GM23338 (cell line): ENCODE results near the gene SPAG16. TPM values are rescaled to one million over a fixed set of nuclear protein-coding genes. Genes with fewer than 3 reads are reported as not detected.

ENCODE experiments used
- ATAC-seq: fragments of 200-7000 bp; cut with Tn5 transposase; 3 replicates; pipeline ENCODE4 v1.9.1; 2020
- DNase-seq: peaks from one replicate; pipeline ENCODE4 v3.0.0-alpha.2; 2015; ENCODE audit warnings: low spot score
- H2AFZ ChIP-seq: fragments of 200-600 bp; sonication (generic); 2 replicates; pipeline ENCODE4 v1.8.0; 2016; ENCODE audit warnings: antibody characterized with exemption, mild to moderate bottlenecking, moderate library complexity
- H3F3A ChIP-seq: fragments of 200-600 bp; sonication (generic); replicated peaks from 2 replicates; pipeline ENCODE4 v1.8.0; 2017; ENCODE audit warnings: antibody characterized with exemption, mixed run types, low read depth
- H3K27ac ChIP-seq: fragments of 200-600 bp; sonication (generic); 2 replicates; pipeline ENCODE4 v1.6.1; 2016; ENCODE audit warnings: low read depth
- H3K27me3 ChIP-seq: fragments of 200-600 bp; sonication (generic); 2 replicates; pipeline ENCODE4 v1.8.0; 2016; ENCODE audit warnings: mild to moderate bottlenecking, mixed run types, moderate library complexity; ENCODE audit not compliant: insufficient read depth
- H3K36me3 ChIP-seq: fragments of 200-600 bp; sonication (generic); 2 replicates; pipeline ENCODE4 v1.8.0; 2016; ENCODE audit warnings: mild to moderate bottlenecking; ENCODE audit not compliant: insufficient read depth
- H3K4me1 ChIP-seq: fragments of 200-600 bp; sonication (generic); 2 replicates; pipeline ENCODE4 v1.8.0; 2016; ENCODE audit warnings: mild to moderate bottlenecking, moderate library complexity; ENCODE audit not compliant: insufficient read depth
- H3K4me2 ChIP-seq: fragments of 200-600 bp; sonication (generic); 2 replicates; pipeline ENCODE4 v1.7.1; 2017; ENCODE audit warnings: mixed run types
- H3K4me3 ChIP-seq: fragments of 200-600 bp; sonication (generic); 2 replicates; pipeline ENCODE4 v1.6.1; 2016; ENCODE audit warnings: mixed run types
- H3K79me2 ChIP-seq: fragments of 200-600 bp; sonication (generic); replicated peaks from 2 replicates; pipeline ENCODE4 v1.8.0; 2017; ENCODE audit warnings: mild to moderate bottlenecking; ENCODE audit not compliant: insufficient read depth
- H3K9me2 ChIP-seq: fragments of 200-600 bp; sonication (generic); 2 replicates; pipeline ENCODE4 v1.8.0; 2017; ENCODE audit not compliant: insufficient read depth
- H4K20me1 ChIP-seq: fragments of 200-600 bp; sonication (generic); replicated peaks from 2 replicates; pipeline ENCODE4 v1.8.0; 2017; ENCODE audit warnings: mild to moderate bottlenecking; ENCODE audit not compliant: insufficient read depth
- H3K27ac Mint-ChIP-seq: 2 replicates; pipeline ENCODE4 v1.8.0; 2020; ENCODE audit warnings: inconsistent platforms, mild to moderate bottlenecking, moderate library complexity, mixed read lengths
- H3K27me3 Mint-ChIP-seq: 3 replicates; pipeline ENCODE4 v1.8.0; 2022; ENCODE audit warnings: low read depth, mild to moderate bottlenecking, moderate library complexity, mixed read lengths, inconsistent platforms; ENCODE audit not compliant: insufficient read depth, poor library complexity
- H3K36me3 Mint-ChIP-seq: 3 replicates; pipeline ENCODE4 v1.8.0; 2021; ENCODE audit warnings: low read depth, mild to moderate bottlenecking, inconsistent platforms, moderate library complexity, mixed read lengths
- H3K4me1 Mint-ChIP-seq: 3 replicates; pipeline ENCODE4 v1.8.0; 2020; ENCODE audit warnings: mild to moderate bottlenecking, inconsistent platforms, mixed read lengths
- H3K4me3 Mint-ChIP-seq: 3 replicates; pipeline ENCODE4 v1.8.0; 2021; ENCODE audit warnings: moderate library complexity, mild to moderate bottlenecking, inconsistent platforms, mixed read lengths
- H3K9me3 Mint-ChIP-seq: 3 replicates; pipeline ENCODE4 v1.8.0; 2020; ENCODE audit warnings: moderate library complexity, mild to moderate bottlenecking, inconsistent platforms, mixed read lengths
- CREB1 ChIP-seq: fragments of 250-450 bp; sonication (Bioruptor Pico); IDR thresholded peaks from 2 replicates; pipeline ENCODE4 v1.5.0; 2020; ENCODE audit warnings: low read depth, mild to moderate bottlenecking, moderate library complexity
- CTCF ChIP-seq, 2 experiments: fragments of 200-600 bp in 1 of 2; sonication (generic) in 1 of 2; conservative IDR thresholded peaks; 2 replicates each; pipeline versions ENCODE4 v1.5.1 to v1.6.1; 2016 to 2017; ENCODE audit warnings: antibody characterized with exemption in 2 of 2, low read depth in 2 of 2, mild to moderate bottlenecking in 2 of 2, moderate library complexity in 1 of 2
- ETS1 ChIP-seq: IDR thresholded peaks from 2 replicates; pipeline ENCODE4 v1.6.1; 2016; ENCODE audit warnings: antibody characterized with exemption
- EZH2 ChIP-seq: fragments of 200-600 bp; sonication (generic); IDR thresholded peaks from one replicate; pipeline ENCODE4 v1.8.0; 2017; ENCODE audit warnings: antibody characterized with exemption, mild to moderate bottlenecking, low read depth; ENCODE audit not compliant: unreplicated experiment
- EZH2phosphoT487 ChIP-seq: fragments of 200-600 bp; sonication (generic); IDR thresholded peaks from one replicate; pipeline ENCODE4 v1.8.1; 2018; ENCODE audit warnings: antibody characterized with exemption; ENCODE audit not compliant: unreplicated experiment
- JUNB ChIP-seq: IDR thresholded peaks from one replicate; pipeline ENCODE4 v1.6.1; 2016; ENCODE audit warnings: antibody characterized with exemption; ENCODE audit not compliant: unreplicated experiment
- NANOG ChIP-seq: IDR thresholded peaks from 2 replicates; pipeline ENCODE4 v1.6.1; 2016; ENCODE audit warnings: antibody characterized with exemption, borderline replicate concordance
- POLR2AphosphoS5 ChIP-seq: IDR thresholded peaks from 2 replicates; pipeline ENCODE4 v1.6.1; 2016; ENCODE audit warnings: antibody characterized with exemption, low read depth
- REST ChIP-seq: IDR thresholded peaks from one replicate; pipeline ENCODE4 v1.6.1; 2018; ENCODE audit warnings: antibody characterized with exemption; ENCODE audit not compliant: unreplicated experiment
- STAT1 ChIP-seq: IDR thresholded peaks from one replicate; pipeline ENCODE4 v1.6.1; 2016; ENCODE audit warnings: antibody characterized with exemption; ENCODE audit not compliant: unreplicated experiment
- ZNF114 ChIP-seq: fragments of 250-450 bp; sonication (Bioruptor Pico); IDR thresholded peaks from 2 replicates; pipeline ENCODE4 v1.5.0; 2020; ENCODE audit warnings: mild to moderate bottlenecking, moderate library complexity
- ZNF331 ChIP-seq: fragments of 250-450 bp; sonication (Bioruptor Pico); IDR thresholded peaks from 2 replicates; pipeline ENCODE4 v1.5.0; 2020; ENCODE audit warnings: low read depth, mild to moderate bottlenecking, moderate library complexity
- ZNF462 ChIP-seq: fragments of 250-450 bp; sonication (Bioruptor Pico); IDR thresholded peaks from 2 replicates; pipeline ENCODE4 v1.5.0; 2020; ENCODE audit warnings: mild to moderate bottlenecking, moderate library complexity
- polyA plus RNA-seq: library from polyadenylated mRNA; unstranded; fragments of >200 nt; fragmentation: Nextera tagmentation; extraction: Ambion mirVana; gene quantifications from 2 replicates; pipeline ENCODE4 v1.2.1, GENCODE V29; 2016
- total RNA-seq: library from RNA; depleted of rRNA; stranded (reverse); fragments of >200 nt; shearing (Covaris generic); gene quantifications from 2 replicates; pipeline ENCODE4 v1.2.3, GENCODE V29; 2014

Gene SPAG16
- total and polyA plus RNA-seq, 2 experiments from 2014 or later = 19.7 to 47.8 TPM

- ATAC-seq (no peak), DNase-seq (peak; percentile 5)
- H3K36me3 ChIP-seq = no peaks in the 10 kb centered on the region; the same call in 1 of the 2 replicates
- H3K79me2 ChIP-seq = no peaks in the 10 kb centered on the region
- H4K20me1 ChIP-seq = no peaks in the 10 kb centered on the region
- no peaks in the 10 kb centered on the region for H3F3A ChIP-seq
- H3K27ac ChIP-seq = no peak overlapping the region
- peaks cover 11% of the 10 kb centered on the region for H3K4me1 ChIP-seq
- no peak overlapping the region for H3K27ac Mint-ChIP-seq
- peaks cover 13% of the 10 kb centered on the region; the same call in 2 of the 3 replicates for H3K36me3 Mint-ChIP-seq
- H3K4me3 ChIP-seq = no peak overlapping the region
- peaks cover 12% of the 10 kb centered on the region for H3K4me1 Mint-ChIP-seq
- peaks cover 16% of the 10 kb centered on the region for H3K9me3 Mint-ChIP-seq
- no peaks in the 10 kb centered on the region for H3K27me3 ChIP-seq
- TF ChIP-seq CTCF (conservative IDR thresholded peaks at IDR 0.05; ENCODE audit: low read depth in 2 of 2) = no peak
- TF ChIP-seq ETS1 = no peak
- TF ChIP-seq ZNF114 (CRISPR knock-in tag) = no peak
- TF ChIP-seq NANOG = no peak
- no peak for TF ChIP-seq EZH2phosphoT487
- TF ChIP-seq CREB1 (CRISPR knock-in tag) = no peak
- no peak for TF ChIP-seq ZNF462 (CRISPR knock-in tag)
- TF ChIP-seq STAT1 = no peak
- TF ChIP-seq ZNF331 (CRISPR knock-in tag) = no peak
- TF ChIP-seq REST = no peak
- TF ChIP-seq POLR2AphosphoS5 = no peak
- TF ChIP-seq JUNB = no peak
- no peak for TF ChIP-seq EZH2
- H3K27me3 Mint-ChIP-seq = no peaks in the 10 kb centered on the region
- peak overlapping the region; percentile 94; the same call in 1 of the 2 replicates for H2AFZ ChIP-seq
- H3K4me2 ChIP-seq = no peak overlapping the region
- no peaks in the 10 kb centered on the region for H3K9me2 ChIP-seq
- H3K4me3 Mint-ChIP-seq = no peak overlapping the region
These were observed 720.2 kb downstream of the SPAG16 start for GRCh38 chr2:214004463-214004862.
